OCI-LY7 (cell line): Measurements from ENCODE around the gene OR2G3. TPM values are rescaled to one million over a fixed set of nuclear protein-coding genes. Genes with fewer than 3 reads are reported as not detected.

Experiments used
- BruUV-seq: library from RNA; stranded (reverse); fragments of 400-500 nt; replicated peaks from 2 replicates; lab custom pipeline; 2021; lab: Mats Ljungman, UMichigan
- CTCF ChIA-PET: fragments of 300-600 bp; sonication (Branson Sonifier 250); formaldehyde crosslinking; loops from one replicate; lab custom pipeline; 2022; ENCODE audit warnings: antibody characterized with exemption; ENCODE audit not compliant: unreplicated experiment; lab: Charles Lee
- POLR2A ChIA-PET: fragments of 300-600 bp; sonication (Branson Sonifier 250); formaldehyde crosslinking; loops from one replicate; lab custom pipeline; 2022; ENCODE audit warnings: antibody characterized with exemption; lab: Charles Lee
- DNase-seq: peaks from one replicate; pipeline ENCODE4 v3.0.0-alpha.2; 2015; ENCODE audit warnings: low spot score
- H2AFZ ChIP-seq: fragments of 200-600 bp; sonication (generic), shearing (Covaris generic); 2 replicates; pipeline ENCODE4 v1.6.1; 2014; ENCODE audit warnings: mild to moderate bottlenecking, antibody characterized with exemption, low read length, moderate library complexity
- H3K27ac ChIP-seq: fragments of 200-600 bp; sonication (generic); 2 replicates; pipeline ENCODE4 v1.5.1; 2014; ENCODE audit warnings: mixed run types, low read depth, mild to moderate bottlenecking, moderate library complexity, low read length, inconsistent platforms; ENCODE audit not compliant: poor library complexity, severe bottlenecking
- H3K36me3 ChIP-seq: fragments of 200-600 bp; sonication (generic); 2 replicates; pipeline ENCODE4 v1.6.1; 2014; ENCODE audit warnings: mild to moderate bottlenecking, antibody characterized with exemption, low read length, moderate library complexity, mixed read lengths; ENCODE audit not compliant: insufficient read depth
- H3K4me1 ChIP-seq: fragments of 200-600 bp; sonication (generic); 2 replicates; pipeline ENCODE4 v1.5.1; 2014; ENCODE audit warnings: mild to moderate bottlenecking, low read length; ENCODE audit not compliant: insufficient read depth, poor library complexity, severe bottlenecking
- H3K4me2 ChIP-seq: fragments of 200-600 bp; sonication (generic); 2 replicates; pipeline ENCODE4 v1.6.1; 2014; ENCODE audit warnings: mild to moderate bottlenecking, low read length
- H3K4me3 ChIP-seq: fragments of 200-600 bp; sonication (generic); 2 replicates; pipeline ENCODE4 v1.5.1; 2014; ENCODE audit warnings: mild to moderate bottlenecking, low read depth, low read length; ENCODE audit not compliant: poor library complexity, severe bottlenecking
- H3K79me2 ChIP-seq: fragments of 200-600 bp; sonication (generic); 2 replicates; pipeline ENCODE4 v1.6.1; 2016; ENCODE audit warnings: low read depth, mild to moderate bottlenecking, low read length, moderate library complexity, mixed read lengths; ENCODE audit not compliant: insufficient read depth
- H3K9me2 ChIP-seq: fragments of 200-600 bp; sonication (generic); 2 replicates; pipeline ENCODE4 v1.6.1; 2016; ENCODE audit warnings: mild to moderate bottlenecking, low read length, mixed read lengths; ENCODE audit not compliant: insufficient read depth
- H3K9me3 ChIP-seq: fragments of 200-600 bp; sonication (generic); 2 replicates; pipeline ENCODE4 v1.6.1; 2014; ENCODE audit warnings: mild to moderate bottlenecking, mixed run types, low read length, mixed read lengths
- H4K20me1 ChIP-seq: fragments of 200-600 bp; sonication (generic); 2 replicates; pipeline ENCODE4 v1.6.1; 2014; ENCODE audit warnings: mild to moderate bottlenecking, antibody characterized with exemption, low read length, moderate library complexity, mixed read lengths; ENCODE audit not compliant: insufficient read depth
- CTCF ChIP-seq: fragments of 200-600 bp; sonication (generic); conservative IDR thresholded peaks from 2 replicates; pipeline ENCODE4 v1.5.1; 2014; ENCODE audit warnings: mild to moderate bottlenecking, antibody characterized with exemption, low read length, moderate library complexity, mixed read lengths
- EZH2phosphoT487 ChIP-seq: fragments of 200-600 bp; sonication (generic); IDR thresholded peaks from 2 replicates; pipeline ENCODE4 v1.6.1; 2018; ENCODE audit warnings: low read depth, borderline replicate concordance, mild to moderate bottlenecking, mixed run types, antibody characterized with exemption, low read length, moderate library complexity, mixed read lengths
- intact Hi-C: fragments of 100-400 bp; cut with micrococcal nuclease; formaldehyde crosslinking; loops from one replicate; pipeline ENCODE4 v1.10.0; 2022; ENCODE audit not compliant: unreplicated experiment
- total RNA-seq, 2 experiments: library from RNA; depleted of rRNA in 1 of 2; stranded (reverse); fragments of >200 nt in 1 of 2; shearing (Covaris generic) in 1 of 2; gene quantifications; 2 replicates each; pipeline ENCODE4 v1.2.3, GENCODE V29; 2014 to 2022

The OR2G3 gene
- total RNA-seq, 2 experiments from 2014 or later: not detected

GRCh38 chr1:247562198-247562597 is 43.2 kb upstream of the OR2G3 start:
- Histone ChIP-seq H3K4me2 (no peak overlapping the region), H2AFZ (no peak overlapping the region), H3K9me3 (no peaks in the 10 kb centered on the region), H3K4me3 (no peak overlapping the region), H3K36me3 (no peaks in the 10 kb centered on the region), H4K20me1 (no peaks in the 10 kb centered on the region), H3K27ac (no peak overlapping the region), H3K9me2 (no peaks in the 10 kb centered on the region), H3K4me1 (no peaks in the 10 kb centered on the region), H3K79me2 (no peaks in the 10 kb centered on the region)
- CTCF ChIA-PET: no interaction called here
- TF ChIP-seq CTCF (no peak), EZH2phosphoT487 (no peak)
- DNase-seq: no peak
- no TSS peak for BruUV-seq
- POLR2A ChIA-PET: interaction anchor here (0.6 to 1.0 kb wide), 3 partner anchors 10 to 1589 kb away, joined by 3 to 4 read pairs (median 3); no protein-coding TSS in a partner anchor
- intact Hi-C loops: no loop called here

GRCh38 chr1:247574236-247574635 is 31.1 kb upstream of the OR2G3 start:
- Histone ChIP-seq H3K9me3 (no peaks in the 10 kb centered on the region), H3K4me1 (no peaks in the 10 kb centered on the region), H4K20me1 (no peaks in the 10 kb centered on the region), H3K27ac (no peak overlapping the region), H3K79me2 (no peaks in the 10 kb centered on the region), H2AFZ (no peak overlapping the region), H3K4me3 (no peak overlapping the region), H3K36me3 (no peaks in the 10 kb centered on the region), H3K9me2 (no peaks in the 10 kb centered on the region), H3K4me2 (no peak overlapping the region)
- ChIA-PET CTCF (no interaction called here), POLR2A (no interaction called here)
- TF ChIP-seq EZH2phosphoT487: no peak
- no peak for TF ChIP-seq CTCF
- no peak for DNase-seq
- BruUV-seq: no TSS peak
- intact Hi-C loops: no loop called here

- H3K79me2 ChIP-seq: no peaks in the 10 kb centered on the region
- POLR2A ChIA-PET: interaction anchor here (0.7 kb wide), 1 partner anchor 28 kb away, joined by 5 read pairs; no protein-coding TSS in a partner anchor
- H2AFZ ChIP-seq: no peak overlapping the region
- BruUV-seq: no TSS peak
- no peak overlapping the region for H3K4me2 ChIP-seq
- H3K9me2 ChIP-seq: no peaks in the 10 kb centered on the region
- no peaks in the 10 kb centered on the region for H3K4me1 ChIP-seq
- DNase-seq: no peak
- no peak overlapping the region for H3K27ac ChIP-seq
- H4K20me1 ChIP-seq: no peaks in the 10 kb centered on the region
- no peaks in the 10 kb centered on the region for H3K36me3 ChIP-seq
- CTCF ChIA-PET: no interaction called here
- intact Hi-C loops: loop anchor here (5.0 kb wide), 1 partner anchor 202 kb away; no protein-coding TSS in a partner anchor
- no peak overlapping the region for H3K4me3 ChIP-seq
- H3K9me3 ChIP-seq: no peaks in the 10 kb centered on the region
- no peak for TF ChIP-seq CTCF
- TF ChIP-seq EZH2phosphoT487: no peak
Measured at GRCh38 chr1:247574664-247575063, 30.7 kb upstream of the OR2G3 start.
